Esophagus squamous epithelium (tissue), 5 donors: ENCODE data around the gene NRIP1. TPM values are rescaled to one million over a fixed set of nuclear protein-coding genes. Genes with fewer than 3 reads are reported as not detected.

Source experiments
- DNase-seq: peaks from one replicate; lab custom pipeline; 2025; lab: John Stamatoyannopoulos, UW
- H3K27ac ChIP-seq, 4 donors: fragments of 200-600 bp; sonication (generic); one replicate each; pipeline ENCODE4 v1.5.1; 2016 to 2019; ENCODE audit warnings: mild to moderate bottlenecking in 1 of 4
- H3K27me3 ChIP-seq, 4 donors: fragments of 200-600 bp; sonication (generic); 1 replicate in 3 of 4; 2 replicates in 1 of 4; pipeline versions ENCODE4 v1.5.1 to v1.6.0; 2017 to 2021; ENCODE audit warnings: antibody characterized with exemption in 1 of 4
- H3K36me3 ChIP-seq, 3 donors: fragments of 200-600 bp; sonication (generic); one replicate each; pipeline ENCODE4 v1.5.1; 2016 to 2019
- H3K4me1 ChIP-seq, 3 donors: fragments of 200-600 bp; sonication (generic); one replicate each; pipeline ENCODE4 v1.5.1; 2017 to 2019
- H3K4me3 ChIP-seq, 4 donors: fragments of 200-600 bp; sonication (generic); 1 replicate in 3 of 4; 2 replicates in 1 of 4; pipeline ENCODE4 v1.5.1; 2016 to 2019; ENCODE audit warnings: mild to moderate bottlenecking in 2 of 4, moderate library complexity in 1 of 4
- H3K9me3 ChIP-seq, 3 donors: fragments of 200-600 bp; sonication (generic); one replicate each; pipeline ENCODE4 v1.5.1; 2016 to 2019
- CTCF ChIP-seq, 6 experiments: fragments of 450-650 bp in 4 of 6; fragments of 200-600 bp in 2 of 6; sonication (generic) in 2 of 6; IDR thresholded peaks; one replicate each; pipeline ENCODE4 v1.5.1; 2016 to 2019; ENCODE audit warnings: antibody characterized with exemption in 6 of 6, mild to moderate bottlenecking in 4 of 6, moderate library complexity in 4 of 6
- POLR2A ChIP-seq, 4 donors: fragments of 450-650 bp; IDR thresholded peaks; one replicate each; pipeline ENCODE4 v1.6.1; 2017; ENCODE audit warnings: antibody characterized with exemption in 4 of 4, mild to moderate bottlenecking in 4 of 4, moderate library complexity in 3 of 4
- WGBS, 2 donors: methylation state at CpG; one replicate each; pipeline ENCODE4 v1.1.5; 2018; 5-methylcytosine and 5-hydroxymethylcytosine counted together
- intact Hi-C: fragments of 100-400 bp; cut with DNase I; formaldehyde crosslinking; loops from one replicate; pipeline ENCODE4 v1.15.0; 2022
- total RNA-seq, 4 donors: library from RNA; depleted of rRNA; stranded (reverse); fragments of >200 nt; gene quantifications; one replicate each; pipeline ENCODE4 v1.1.0, GENCODE V29; 2016
- donor health status: DM: yes; HTN: yes; CAD: no.

NRIP1 gene
- total RNA-seq, 4 donors from 2014 or later = 13.2 to 37.0 (median 31.1) TPM

GRCh38 chr21:14998784-14999183 lies 66.0 kb downstream of the NRIP1 start:
- intact Hi-C loops = no loop called here
- Histone ChIP-seq H3K27me3 (no peaks in the 10 kb centered on the region), H3K9me3 (no peaks in the 10 kb centered on the region), H3K36me3 (no peaks in the 10 kb centered on the region), H3K4me1 (peaks cover 0 to 25% (median 0%) of the 10 kb centered on the region in 3 donors), H3K27ac (no peak overlapping the region), H3K4me3 (no peak overlapping the region)
- no peak for DNase-seq
- TF ChIP-seq POLR2A (IDR thresholded peaks at IDR 0.05) (no peak), CTCF (IDR thresholded peaks at IDR 0.05) (no peak)
- WGBS, 2 donors = 89 to 98% methylated on average over 4 of the region's 4 CpGs

- DNase-seq = no peak
- Histone ChIP-seq H3K36me3 (no peaks in the 10 kb centered on the region), H3K9me3 (no peaks in the 10 kb centered on the region), H3K27me3 (no peaks in the 10 kb centered on the region), H3K4me1 (peaks cover 0 to 22% (median 0%) of the 10 kb centered on the region in 3 donors), H3K27ac (no peak overlapping the region), H3K4me3 (no peak overlapping the region)
- WGBS, 2 donors = 83 to 86% methylated on average over 3 of the region's 3 CpGs
- TF ChIP-seq POLR2A (IDR thresholded peaks at IDR 0.05) (no peak), CTCF (IDR thresholded peaks at IDR 0.05) (no peak)
- intact Hi-C loops = no loop called here
Measured at GRCh38 chr21:14998336-14998735, 66.5 kb downstream of the NRIP1 start.

GRCh38 chr21:14995695-14996490 lies 68.9 kb downstream of the NRIP1 start:
- DNase-seq = no peak
- no peak for TF ChIP-seq CTCF (IDR thresholded peaks at IDR 0.05)
- TF ChIP-seq POLR2A (IDR thresholded peaks at IDR 0.05) = no peak
- H3K4me1 ChIP-seq = peaks cover 0 to 15% (median 0%) of the 10 kb centered on the region in 3 donors
- intact Hi-C loops = no loop called here
- no peaks in the 10 kb centered on the region for H3K27me3 ChIP-seq
- H3K9me3 ChIP-seq = no peaks in the 10 kb centered on the region
- 75 to 89% methylated on average over 9 of the region's 9 CpGs for WGBS, 2 donors
- no peak overlapping the region for H3K27ac ChIP-seq
- no peak overlapping the region for H3K4me3 ChIP-seq
- peaks cover 0 to 14% (median 0%) of the 10 kb centered on the region in 3 donors for H3K36me3 ChIP-seq

GRCh38 chr21:14995226-14995625 lies 69.6 kb downstream of the NRIP1 start:
- no peak for DNase-seq
- intact Hi-C loops = no loop called here
- Histone ChIP-seq H3K36me3 (peaks cover 0 to 20% (median 0%) of the 10 kb centered on the region in 3 donors), H3K4me1 (peaks cover 0 to 15% (median 0%) of the 10 kb centered on the region in 3 donors), H3K4me3 (no peak overlapping the region), H3K27ac (no peak overlapping the region), H3K9me3 (no peaks in the 10 kb centered on the region), H3K27me3 (no peaks in the 10 kb centered on the region)
- 48 to 54% methylated on average over 2 of the region's 2 CpGs for WGBS, 2 donors
- TF ChIP-seq CTCF (IDR thresholded peaks at IDR 0.05) (no peak), POLR2A (IDR thresholded peaks at IDR 0.05) (no peak)

GRCh38 chr21:14993115-14993514 lies 71.7 kb downstream of the NRIP1 start:
- intact Hi-C loops = no loop called here
- Histone ChIP-seq H3K9me3 (no peaks in the 10 kb centered on the region), H3K27ac (no peak overlapping the region), H3K27me3 (no peaks in the 10 kb centered on the region), H3K4me1 (peaks cover 0 to 22% (median 4%) of the 10 kb centered on the region in 3 donors), H3K4me3 (no peak overlapping the region), H3K36me3 (peaks cover 0 to 27% (median 0%) of the 10 kb centered on the region in 3 donors)
- 92% methylated on average over 2 of the region's 2 CpGs for WGBS, 2 donors
- TF ChIP-seq CTCF (IDR thresholded peaks at IDR 0.05) (no peak), POLR2A (IDR thresholded peaks at IDR 0.05) (no peak)
- DNase-seq = no peak
